Osteoblast (primary cell): Measurements from ENCODE around the gene MTHFS. TPM values are rescaled to one million over a fixed set of nuclear protein-coding genes. Genes with fewer than 3 reads are reported as not detected.
"Not testable (repeated sequence)": the region's sequence is repeated elsewhere in the genome, so short reads cannot be mapped to it uniquely, and the experiment has no call there.

ENCODE experiments used
- DNase-seq: peaks from one replicate; pipeline ENCODE4 v3.0.0; 2011; ENCODE audit warnings: low spot score, mixed read lengths; ENCODE audit not compliant: insufficient read length; ENCODE audit errors: missing footprints
- H2AFZ ChIP-seq: 2 replicates; pipeline ENCODE4 v1.6.0; 2011; ENCODE audit warnings: mild to moderate bottlenecking, low read length
- H3K27ac ChIP-seq: 2 replicates; pipeline ENCODE4 v1.5.1; 2011; ENCODE audit warnings: mild to moderate bottlenecking, low read depth, low read length, moderate library complexity
- H3K27me3 ChIP-seq: 2 replicates; pipeline ENCODE4 v1.6.0; 2012; ENCODE audit warnings: mild to moderate bottlenecking, control low read depth, inconsistent platforms, low read length, moderate library complexity; ENCODE audit not compliant: insufficient read depth
- H3K36me3 ChIP-seq: 2 replicates; pipeline ENCODE4 v1.5.1; 2011; ENCODE audit warnings: mild to moderate bottlenecking, low read length, control low read depth, moderate library complexity; ENCODE audit not compliant: insufficient read depth
- H3K4me1 ChIP-seq: 2 replicates; pipeline ENCODE4 v1.5.1; 2011; ENCODE audit warnings: mild to moderate bottlenecking, low read length, control low read depth, moderate library complexity; ENCODE audit not compliant: insufficient read depth
- H3K4me2 ChIP-seq: 2 replicates; pipeline ENCODE4 v1.6.0; 2011; ENCODE audit warnings: mild to moderate bottlenecking, low read length; ENCODE audit not compliant: insufficient read depth
- H3K4me3 ChIP-seq: fragments of 200-600 bp; sonication (generic); 3 replicates; pipeline ENCODE4 v1.5.1; 2012; ENCODE audit warnings: mild to moderate bottlenecking, low read length, inconsistent platforms; ENCODE audit not compliant: insufficient read depth
- H3K79me2 ChIP-seq: 2 replicates; pipeline ENCODE4 v1.6.0; 2012; ENCODE audit warnings: mild to moderate bottlenecking, low read length, control low read depth, inconsistent platforms; ENCODE audit not compliant: insufficient read depth
- H3K9me3 ChIP-seq: 2 replicates; pipeline ENCODE4 v1.5.1; 2011; ENCODE audit warnings: low read depth, low read length, control low read depth
- H4K20me1 ChIP-seq: 2 replicates; pipeline ENCODE4 v1.6.0; 2012; ENCODE audit warnings: mild to moderate bottlenecking, low read length, control low read depth; ENCODE audit not compliant: insufficient read depth
- total RNA-seq: library from RNA; depleted of rRNA; stranded (reverse); fragments of >200 nt; gene quantifications from 2 replicates; pipeline ENCODE4 v1.2.3, GENCODE V29; 2012
- TF ChIP-seq, protein P1 (sequence below): IDR thresholded peaks from 2 replicates; pipeline ENCODE4 v1.5.1; 2011; ENCODE audit warnings: mild to moderate bottlenecking, low read depth, low read length, moderate library complexity; ENCODE audit errors: extremely low read depth

The MTHFS gene
- total RNA-seq, 1 donor: 17.0 TPM

DNA sequence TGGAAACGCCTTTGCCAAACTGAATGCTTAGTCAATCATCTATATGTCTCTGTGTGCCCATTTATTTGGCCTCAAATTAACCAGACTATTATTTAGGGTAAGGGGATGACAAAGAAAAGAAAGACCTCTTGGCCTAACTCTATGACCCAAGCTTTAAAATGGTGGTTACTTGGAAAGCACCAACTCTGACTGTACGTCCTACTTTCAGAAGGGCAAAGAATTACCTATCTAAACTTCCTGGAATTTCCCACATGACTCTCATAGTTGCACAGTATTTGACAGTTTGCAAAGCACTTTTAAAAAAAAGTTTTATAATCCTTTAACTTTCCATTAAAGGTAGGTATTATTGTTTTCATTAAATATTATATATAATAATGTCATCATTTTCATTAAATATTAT is 6.3 kb upstream of the MTHFS start:
- DNase-seq: no peak
- Histone ChIP-seq H3K4me2 (no peak overlapping the region), H3K36me3 (peaks cover 3% of the 10 kb centered on the region), H4K20me1 (no peaks in the 10 kb centered on the region), H3K9me3 (no peaks in the 10 kb centered on the region), H3K4me1 (peaks cover 17% of the 10 kb centered on the region), H3K27ac (no peak overlapping the region), H3K79me2 (peaks cover 3% of the 10 kb centered on the region), H3K27me3 (no peaks in the 10 kb centered on the region), H3K4me3 (no peak overlapping the region), H2AFZ (no peak overlapping the region)
- TF ChIP-seq, protein P1, sequence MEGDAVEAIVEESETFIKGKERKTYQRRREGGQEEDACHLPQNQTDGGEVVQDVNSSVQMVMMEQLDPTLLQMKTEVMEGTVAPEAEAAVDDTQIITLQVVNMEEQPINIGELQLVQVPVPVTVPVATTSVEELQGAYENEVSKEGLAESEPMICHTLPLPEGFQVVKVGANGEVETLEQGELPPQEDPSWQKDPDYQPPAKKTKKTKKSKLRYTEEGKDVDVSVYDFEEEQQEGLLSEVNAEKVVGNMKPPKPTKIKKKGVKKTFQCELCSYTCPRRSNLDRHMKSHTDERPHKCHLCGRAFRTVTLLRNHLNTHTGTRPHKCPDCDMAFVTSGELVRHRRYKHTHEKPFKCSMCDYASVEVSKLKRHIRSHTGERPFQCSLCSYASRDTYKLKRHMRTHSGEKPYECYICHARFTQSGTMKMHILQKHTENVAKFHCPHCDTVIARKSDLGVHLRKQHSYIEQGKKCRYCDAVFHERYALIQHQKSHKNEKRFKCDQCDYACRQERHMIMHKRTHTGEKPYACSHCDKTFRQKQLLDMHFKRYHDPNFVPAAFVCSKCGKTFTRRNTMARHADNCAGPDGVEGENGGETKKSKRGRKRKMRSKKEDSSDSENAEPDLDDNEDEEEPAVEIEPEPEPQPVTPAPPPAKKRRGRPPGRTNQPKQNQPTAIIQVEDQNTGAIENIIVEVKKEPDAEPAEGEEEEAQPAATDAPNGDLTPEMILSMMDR: no peak

DNA sequence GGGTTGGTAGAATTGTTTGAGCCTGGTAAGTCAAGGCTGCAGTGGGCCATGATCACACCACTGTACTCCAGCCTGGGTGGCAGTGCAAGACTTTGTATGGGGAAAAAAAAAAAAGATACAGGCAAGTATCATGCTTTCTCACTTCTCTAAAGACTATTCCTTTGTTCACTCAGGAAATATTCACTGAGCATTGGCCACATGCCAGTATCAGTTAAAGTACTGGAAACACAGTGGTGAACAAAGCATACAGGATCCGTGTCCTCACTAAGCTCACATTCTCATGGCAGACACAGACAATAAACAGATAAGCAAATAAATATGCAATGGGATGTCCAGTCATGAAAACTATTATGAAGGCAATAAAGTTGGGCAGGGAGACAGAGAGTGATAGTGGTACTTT is 5.1 kb upstream of the MTHFS start:
- Histone ChIP-seq H4K20me1 (no peaks in the 10 kb centered on the region), H3K36me3 (peaks cover 3% of the 10 kb centered on the region), H3K27me3 (no peaks in the 10 kb centered on the region), H2AFZ (no peak overlapping the region), H3K4me1 (peaks cover 25% of the 10 kb centered on the region), H3K27ac (no peak overlapping the region), H3K4me2 (no peak overlapping the region), H3K79me2 (no peaks in the 10 kb centered on the region), H3K4me3 (no peak overlapping the region), H3K9me3 (no peaks in the 10 kb centered on the region)
- no peak for DNase-seq
- TF ChIP-seq, protein P1: no peak

DNA sequence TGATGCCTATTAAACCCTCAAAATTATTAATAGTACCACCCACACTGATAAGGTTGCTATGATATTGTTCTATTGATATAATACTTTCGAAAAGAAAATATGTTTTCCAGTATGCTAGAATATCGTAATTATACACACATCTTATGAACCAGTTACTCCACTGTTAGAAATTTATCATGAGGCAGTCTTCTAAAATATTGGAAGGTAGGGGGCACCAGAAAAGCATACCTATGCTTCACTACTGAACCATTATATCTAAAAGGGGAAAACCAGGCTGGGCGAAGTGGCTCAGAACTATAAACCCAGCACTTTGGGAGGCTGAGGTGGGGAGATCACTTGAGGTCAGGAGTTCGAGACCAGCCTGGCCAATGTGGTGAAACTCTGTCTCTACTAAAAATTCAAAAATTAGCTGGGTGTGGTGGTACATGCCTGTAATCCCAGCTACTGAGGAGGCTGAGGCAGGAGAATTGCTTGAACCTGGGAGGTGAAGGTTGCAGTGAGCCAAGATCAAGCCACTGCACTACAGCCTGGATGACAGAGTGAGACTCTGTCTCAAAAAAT is 4.1 kb upstream of the MTHFS start:
- peaks cover 31% of the 10 kb centered on the region for H3K4me1 ChIP-seq
- H2AFZ ChIP-seq, H3K27me3 ChIP-seq, H3K79me2 ChIP-seq, H3K36me3 ChIP-seq, H3K4me2 ChIP-seq, H4K20me1 ChIP-seq, H3K9me3 ChIP-seq, H3K27ac ChIP-seq, H3K4me3 ChIP-seq, DNase-seq: not testable (repeated sequence)

DNA sequence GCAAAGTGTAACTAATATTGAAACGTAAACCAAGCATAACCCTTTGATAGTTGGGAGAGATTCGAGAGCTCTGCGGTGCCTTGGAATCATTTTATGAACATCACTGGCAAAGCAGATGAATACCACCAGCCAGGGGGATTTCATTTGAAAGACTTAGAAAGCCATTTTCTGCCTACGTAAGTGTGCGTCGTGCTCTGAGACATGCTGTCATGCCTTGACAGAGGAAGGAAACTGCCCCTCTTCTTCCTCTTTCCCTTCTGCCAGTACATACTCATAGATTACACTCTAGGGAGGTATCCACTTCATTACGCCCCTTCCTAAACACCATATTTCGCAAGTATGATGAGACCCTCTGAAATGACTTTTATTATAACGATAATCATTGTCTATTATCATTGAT is 3.3 kb upstream of the MTHFS start:
- Histone ChIP-seq H3K4me2 (no peak overlapping the region), H3K79me2 (peaks cover 9% of the 10 kb centered on the region), H3K9me3 (no peaks in the 10 kb centered on the region), H3K4me1 (peaks cover 31% of the 10 kb centered on the region), H3K36me3 (no peaks in the 10 kb centered on the region), H4K20me1 (no peaks in the 10 kb centered on the region), H3K4me3 (no peak overlapping the region), H2AFZ (no peak overlapping the region), H3K27ac (no peak overlapping the region), H3K27me3 (no peaks in the 10 kb centered on the region)
- TF ChIP-seq, protein P1: no peak
- no peak for DNase-seq

DNA sequence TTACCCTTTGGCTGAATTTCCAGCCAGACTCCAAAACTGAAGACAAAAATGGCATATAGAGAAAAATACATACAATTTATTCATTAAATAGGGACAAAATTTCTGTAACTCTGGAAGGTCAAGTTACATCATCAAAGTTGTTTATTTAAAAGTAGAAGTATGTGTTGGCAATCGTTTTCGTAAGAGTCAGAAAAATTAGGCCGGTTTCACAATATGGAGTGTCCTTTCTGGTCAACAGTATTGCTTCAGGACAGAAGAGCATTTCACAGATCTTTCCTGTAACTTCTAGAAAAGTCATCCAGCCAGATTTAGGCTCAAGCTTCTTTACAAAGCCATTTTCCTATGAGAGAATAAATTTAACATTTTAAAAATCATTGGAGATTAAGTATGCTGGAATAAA is 2.0 kb upstream of the MTHFS start:
- H3K27ac ChIP-seq: peak overlapping the region; percentile 68
- not testable (repeated sequence) for H2AFZ ChIP-seq, H3K27me3 ChIP-seq, H3K4me3 ChIP-seq, H3K36me3 ChIP-seq, H4K20me1 ChIP-seq, DNase-seq, H3K9me3 ChIP-seq
- H3K79me2 ChIP-seq: peaks cover 12% of the 10 kb centered on the region
- H3K4me2 ChIP-seq: peak overlapping the region; percentile 40
- peaks cover 27% of the 10 kb centered on the region for H3K4me1 ChIP-seq
